Measurements from ENCODE around the gene ENKD1. TPM values are rescaled to one million over a fixed set of nuclear protein-coding genes. Genes with fewer than 3 reads are reported as not detected.
A peak's percentile ranks its signal among the peaks of the same experiment; 100 is the strongest.

ENKD1 gene
- polyA plus RNA-seq, 4 donors, result 16.9 to 38.5 (median 31.8) TPM

DNA sequence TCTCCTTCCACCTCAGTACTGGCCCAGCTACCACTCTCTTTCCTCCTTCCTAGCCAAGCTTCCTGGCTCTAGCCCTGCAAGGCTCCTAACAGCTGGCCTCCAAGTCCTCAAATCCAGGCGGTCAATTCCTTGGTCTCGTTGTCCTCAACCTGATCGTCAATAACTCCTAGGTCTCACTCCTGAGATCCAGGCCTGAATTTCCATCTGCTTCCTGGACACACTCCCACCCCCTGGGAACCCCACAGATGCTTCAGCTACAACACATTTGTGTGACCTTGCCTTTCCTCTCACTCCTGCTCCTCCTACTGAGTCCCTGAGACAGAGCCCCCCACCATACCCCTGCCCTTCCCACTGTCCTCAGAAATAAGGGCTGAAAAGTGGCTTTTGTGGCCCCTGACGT is 2.3 kb downstream of the ENKD1 start:
- DNase-seq (ENCODE audit: low read depth in 4 of 4, low spot score in 2 of 4), result no peak

DNA sequence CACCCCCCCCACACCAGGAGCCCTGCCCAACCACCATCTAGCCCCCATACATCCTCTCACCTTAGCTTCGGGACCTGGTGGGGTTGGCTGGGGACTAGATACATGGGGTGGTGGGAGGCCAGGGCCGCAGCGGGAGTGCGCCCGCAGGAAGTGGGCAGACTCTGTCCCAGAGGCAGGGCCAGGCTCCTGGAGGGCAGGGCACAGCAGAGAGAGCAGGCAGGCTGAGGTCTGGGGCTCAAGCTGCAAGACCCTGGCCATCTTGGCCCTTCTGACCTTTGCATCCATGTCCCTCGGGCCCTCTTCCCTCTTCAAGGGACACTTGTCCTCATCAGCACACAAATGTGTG is 2.7 kb downstream of the ENKD1 start:
- DNase-seq (ENCODE audit: low read depth in 4 of 4, low spot score in 2 of 4), result no peak

DNA sequence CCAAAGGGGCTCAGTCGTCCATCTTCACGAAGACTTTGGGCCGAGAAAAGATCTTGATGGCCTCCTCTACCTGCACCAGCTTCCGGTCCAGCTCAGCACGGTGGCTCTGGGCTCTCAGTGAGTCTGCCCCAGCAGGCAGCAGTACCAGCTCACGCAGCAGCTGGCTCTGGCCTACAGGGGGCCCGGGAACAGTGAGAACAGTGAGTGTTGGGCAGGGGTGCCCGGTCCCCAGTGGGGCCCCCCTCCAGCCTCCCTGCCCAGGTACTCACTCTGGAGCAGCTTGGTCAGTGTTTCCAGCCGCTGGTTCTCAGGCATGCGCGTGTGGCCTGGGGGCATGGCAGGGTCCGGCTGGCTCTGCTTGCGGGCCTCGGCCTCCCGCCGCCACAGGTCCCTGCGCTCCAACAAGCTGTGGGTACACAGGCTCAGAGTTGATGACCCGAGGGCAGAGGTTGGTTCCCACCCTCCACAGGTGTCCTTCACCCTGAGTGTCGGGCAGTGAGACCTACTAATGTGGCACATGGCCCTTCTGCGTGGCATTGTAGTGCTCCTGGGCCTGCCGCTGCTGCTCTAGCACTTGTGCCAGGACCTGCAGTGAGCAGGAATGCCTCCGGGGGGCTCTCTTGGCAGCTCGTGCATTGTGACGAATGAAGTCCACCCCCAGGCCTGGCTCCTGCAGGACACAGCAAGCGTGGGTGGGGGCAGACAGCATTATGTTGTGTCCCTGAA is 3.2 kb downstream of the ENKD1 start:
- no peak for DNase-seq (ENCODE audit: low read depth in 4 of 4, low spot score in 2 of 4)

DNA sequence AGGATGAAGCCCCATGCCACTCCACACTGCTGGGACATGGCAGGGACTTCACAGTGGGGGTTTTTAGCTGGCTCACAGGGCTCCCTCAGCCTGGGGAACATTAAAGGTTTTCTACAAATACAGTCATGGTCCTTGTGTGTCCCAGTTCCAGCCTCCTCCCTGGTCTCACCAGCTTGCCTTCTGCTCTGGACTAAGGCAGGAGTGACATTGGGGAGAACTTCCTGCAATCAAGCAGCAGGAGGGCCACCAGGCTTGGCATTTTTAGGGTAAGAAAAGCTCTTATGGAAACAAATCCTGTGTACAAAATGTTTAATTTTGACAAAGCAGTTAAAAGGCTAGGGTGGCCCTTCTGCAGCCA is 3.9 kb downstream of the ENKD1 start:
- DNase-seq (ENCODE audit: low read depth in 4 of 4, low spot score in 2 of 4), result no peak

DNA sequence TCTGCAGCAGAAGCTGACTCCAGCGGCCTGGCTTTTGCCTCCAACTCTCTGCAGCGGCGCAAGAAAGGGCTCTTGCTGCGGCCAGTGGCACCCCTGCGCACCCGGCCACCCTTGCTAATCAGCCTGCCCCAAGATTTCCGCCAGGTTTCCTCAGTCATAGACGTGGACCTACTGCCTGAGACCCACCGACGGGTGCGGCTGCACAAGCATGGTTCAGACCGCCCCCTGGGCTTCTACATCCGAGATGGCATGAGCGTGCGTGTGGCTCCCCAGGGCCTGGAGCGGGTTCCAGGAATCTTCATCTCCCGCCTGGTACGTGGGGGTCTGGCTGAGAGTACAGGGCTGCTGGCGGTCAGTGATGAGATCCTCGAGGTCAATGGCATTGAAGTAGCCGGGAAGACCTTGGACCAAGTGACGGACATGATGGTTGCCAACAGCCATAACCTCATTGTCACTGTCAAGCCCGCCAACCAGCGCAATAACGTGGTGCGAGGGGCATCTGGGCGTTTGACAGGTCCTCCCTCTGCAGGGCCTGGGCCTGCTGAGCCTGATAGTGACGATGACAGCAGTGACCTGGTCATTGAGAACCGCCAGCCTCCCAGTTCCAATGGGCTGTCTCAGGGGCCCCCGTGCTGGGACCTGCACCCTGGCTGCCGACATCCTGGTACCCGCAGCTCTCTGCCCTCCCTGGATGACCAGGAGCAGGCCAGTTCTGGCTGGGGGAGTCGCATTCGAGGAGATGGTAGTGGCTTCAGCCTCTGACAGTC is 4.5 kb downstream of the ENKD1 start:
- DNase-seq (ENCODE audit: low read depth in 4 of 4, low spot score in 2 of 4), result no peak

DNA sequence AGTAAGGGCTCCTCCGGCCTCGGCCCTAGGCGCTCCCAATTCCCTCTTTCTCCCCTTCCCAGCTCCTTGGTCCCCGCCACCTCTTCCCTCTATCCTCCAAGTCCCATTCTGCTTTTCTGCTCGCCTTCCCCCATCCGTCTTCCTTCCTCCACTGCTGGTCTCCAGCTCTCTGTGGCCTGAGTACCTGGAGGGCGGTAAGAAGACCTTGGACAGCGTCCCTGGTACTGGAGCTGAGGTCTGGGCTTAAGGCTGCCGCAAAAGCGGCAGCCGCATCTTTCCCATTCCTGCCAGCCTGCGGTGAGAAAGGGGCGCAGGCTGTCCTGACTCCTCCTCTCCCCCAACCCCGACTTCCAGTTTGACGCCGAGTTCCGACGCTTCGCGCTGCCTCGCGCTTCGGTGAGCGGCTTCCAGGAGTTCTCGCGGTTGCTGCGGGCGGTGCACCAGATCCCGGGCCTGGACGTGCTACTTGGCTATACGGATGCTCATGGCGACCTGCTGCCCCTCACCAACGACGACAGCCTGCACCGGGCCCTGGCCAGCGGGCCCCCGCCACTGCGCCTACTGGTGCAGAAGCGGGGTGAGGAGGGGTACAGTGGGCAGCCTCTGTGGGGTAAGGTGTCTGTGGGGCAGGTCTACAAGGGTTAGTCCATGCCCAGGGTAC is 5.3 kb downstream of the ENKD1 start:
- peak in 1 of 4 donors; percentile 48 for DNase-seq (ENCODE audit: low read depth in 4 of 4, low spot score in 2 of 4)

DNA sequence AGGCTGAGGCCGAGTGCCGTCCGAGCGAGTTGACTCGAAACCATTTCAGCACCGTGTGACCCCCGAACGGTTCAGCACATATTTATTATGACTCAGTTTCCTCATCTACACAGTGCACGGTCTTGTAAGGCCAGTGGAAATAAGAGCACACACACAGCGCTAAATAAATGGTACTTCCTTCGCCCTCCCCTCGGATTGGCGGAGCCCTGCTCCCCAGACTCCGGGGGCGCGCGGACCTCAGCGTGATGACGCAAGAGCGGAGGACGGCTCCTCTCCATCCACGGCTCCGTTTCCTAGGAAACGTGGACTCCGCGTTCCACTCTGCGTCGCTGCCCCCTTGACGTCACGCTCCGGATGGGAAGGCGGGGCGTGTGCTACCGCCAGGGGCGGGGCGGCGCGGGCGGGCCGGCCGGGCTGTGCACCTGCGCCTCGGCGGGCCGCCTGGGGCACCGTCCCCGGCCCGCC is 6.0 kb downstream of the ENKD1 start, which contains the start of gene PARD6A:
PARD6A (plus strand) TSS at position 397 of the 465 bp plus-strand sequence. CDS start 79 bp downstream, outside the sequence.
- DNase-seq (ENCODE audit: low read depth in 4 of 4, low spot score in 2 of 4), result peak in 3 of 4 donors; percentile 81 to 91 (median 82)

DNA sequence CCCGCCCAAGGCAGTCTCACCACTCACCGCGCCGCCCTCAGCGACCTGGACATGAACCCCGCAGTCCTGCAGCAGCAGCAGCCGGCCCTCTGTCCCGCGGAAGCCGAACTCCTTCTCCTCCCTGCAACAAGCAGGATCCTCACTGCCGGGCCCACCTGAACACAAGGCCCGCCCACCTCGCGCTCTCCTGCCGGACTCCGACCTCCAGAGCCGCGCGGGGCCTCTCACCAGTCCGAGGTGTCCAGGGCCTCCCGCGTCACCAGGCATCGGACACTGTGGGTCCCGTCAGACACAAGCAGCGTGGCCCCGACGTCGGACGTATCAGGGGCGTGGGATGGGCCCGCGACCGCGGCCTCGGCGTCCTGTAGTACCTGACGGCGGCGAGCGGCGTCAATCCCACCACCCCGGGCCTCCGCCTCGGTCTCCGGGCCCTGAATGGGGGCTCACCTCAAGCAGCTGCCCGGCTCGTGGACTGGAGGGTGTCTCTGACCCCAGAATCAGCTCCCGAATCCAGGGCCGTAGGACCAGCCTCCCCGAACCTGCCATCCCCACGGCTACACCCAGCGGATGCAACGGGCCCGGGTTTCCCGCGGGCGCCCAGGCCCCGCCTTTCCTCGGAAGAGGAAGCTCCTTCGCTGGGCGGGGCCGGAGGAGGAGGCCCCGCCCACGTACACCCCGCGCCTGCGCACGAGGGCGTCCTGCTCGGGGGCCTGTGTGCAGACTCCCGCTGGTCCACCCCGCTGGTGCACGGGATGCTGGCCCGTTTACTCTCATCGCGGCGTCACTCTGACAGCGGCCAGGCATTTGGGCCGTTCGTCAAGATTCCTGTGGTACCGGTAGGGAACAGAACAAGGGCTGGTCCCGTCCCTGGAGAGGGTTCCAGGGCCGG is 6.6 kb downstream of the ENKD1 start, which contains the start of gene ACD:
ACD (minus strand) TSS at position 586 of the 889 bp plus-strand sequence; CDS start at position 546, 40 bp downstream.
- DNase-seq (ENCODE audit: low read depth in 4 of 4, low spot score in 2 of 4), result peak; percentile 84 to 90 (median 88)

DNA sequence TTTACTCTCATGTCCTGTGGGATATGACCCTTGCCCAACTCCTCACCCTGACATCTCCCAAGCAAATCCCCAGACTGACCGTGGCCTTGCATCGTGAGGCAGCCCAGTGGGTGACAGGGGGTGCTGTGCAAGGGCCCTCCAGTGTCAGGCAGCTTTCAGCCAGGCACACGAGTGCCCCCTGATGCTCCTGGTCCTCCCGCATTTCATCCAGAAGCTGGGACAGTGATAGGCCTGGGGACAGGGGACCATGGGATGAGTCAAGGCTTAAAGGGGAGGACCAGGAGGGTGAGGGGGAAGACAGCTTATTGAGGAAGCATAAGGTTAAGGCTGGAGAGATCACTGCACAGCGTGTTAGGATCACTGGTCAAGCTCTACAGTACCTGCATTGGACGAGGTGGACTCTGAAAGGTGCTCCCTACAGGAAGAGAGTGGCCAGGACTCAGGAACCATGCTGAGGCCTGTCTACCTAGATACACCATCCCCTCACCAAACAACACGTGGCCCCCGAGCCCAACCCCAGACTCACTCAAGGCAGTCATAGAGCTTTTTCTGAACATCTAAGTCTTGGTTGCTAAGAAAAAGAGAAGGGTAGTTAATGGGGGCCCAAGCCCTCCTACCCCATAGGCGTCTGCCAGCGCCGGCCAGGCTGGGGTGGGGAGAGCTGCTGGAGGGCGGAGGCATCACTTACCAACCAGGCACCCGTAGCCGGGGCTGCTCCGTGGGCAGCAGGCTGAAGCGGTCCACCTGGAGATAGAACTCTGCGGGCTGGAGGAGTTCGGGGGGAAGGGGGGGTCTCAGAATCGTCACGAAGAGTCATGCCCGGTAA is 7.5 kb downstream of the ENKD1 start:
- DNase-seq (ENCODE audit: low read depth in 4 of 4, low spot score in 2 of 4), result no peak

DNA sequence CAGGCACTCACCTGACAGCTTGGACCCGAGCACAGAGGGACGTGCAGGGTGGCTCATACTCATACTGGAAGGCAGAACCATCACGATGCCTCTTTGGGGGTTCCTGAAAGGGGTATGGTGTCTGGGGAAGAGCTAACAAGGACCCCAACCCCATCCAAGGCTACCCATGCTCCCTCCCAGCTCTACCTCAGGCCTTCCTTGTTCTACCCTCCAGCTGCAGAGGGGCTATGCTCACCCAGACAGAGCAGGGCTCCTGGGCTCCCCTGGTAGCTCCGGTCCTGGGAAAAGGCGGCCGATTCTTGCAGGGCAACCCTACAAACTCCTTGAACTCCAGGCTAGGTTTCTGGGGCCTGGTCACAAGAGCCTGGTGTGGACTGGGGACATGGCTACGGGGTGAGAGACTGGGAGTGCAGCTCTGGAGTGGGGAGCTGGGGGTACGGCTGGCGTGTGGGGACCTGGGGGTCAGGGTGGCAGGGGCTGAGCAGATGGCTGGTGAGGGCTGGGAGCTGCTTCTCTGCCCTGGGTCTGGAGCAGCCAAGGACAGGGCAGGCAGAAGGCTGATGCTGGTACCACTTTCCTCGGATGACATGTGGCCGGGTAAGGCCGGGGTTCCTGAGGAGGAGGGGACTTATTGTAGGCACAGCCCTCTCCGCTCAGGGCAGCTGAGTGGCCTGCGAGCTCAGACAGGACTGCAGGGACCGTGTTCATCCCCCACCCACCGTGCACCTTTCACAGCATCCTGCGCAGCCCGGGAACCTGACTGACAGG is 8.6 kb downstream of the ENKD1 start:
- DNase-seq (ENCODE audit: low read depth in 4 of 4, low spot score in 2 of 4), result no peak

DNA sequence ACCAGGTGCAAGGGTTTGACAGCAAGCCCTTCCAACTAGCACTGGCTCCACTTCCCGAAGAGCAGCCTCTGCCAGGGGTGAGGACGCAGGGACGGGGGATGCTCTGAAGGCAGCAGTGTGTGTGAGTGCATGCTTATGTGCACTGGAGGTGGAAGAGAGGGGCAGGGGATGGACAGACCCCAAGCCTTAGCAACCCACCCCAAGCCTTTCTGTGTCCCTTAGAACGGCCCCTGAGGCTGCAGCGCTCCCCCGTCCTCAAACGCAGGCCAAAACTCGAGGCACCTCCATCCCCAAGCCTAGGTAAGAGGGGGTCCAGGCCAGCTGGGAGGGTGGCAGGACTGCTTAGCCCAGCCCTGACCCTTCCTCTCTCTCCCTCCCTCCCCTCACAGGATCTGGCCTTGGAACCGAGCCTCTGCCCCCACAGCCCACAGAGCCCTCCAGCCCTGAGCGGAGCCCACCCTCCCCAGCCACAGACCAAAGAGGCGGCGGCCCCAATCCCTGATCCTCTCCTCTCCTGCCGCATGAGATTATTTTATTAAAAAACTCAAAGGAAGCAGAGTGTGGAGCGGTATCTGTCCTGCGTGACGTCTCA is 9.4 kb downstream of the ENKD1 start:
- no peak for DNase-seq (ENCODE audit: low read depth in 4 of 4, low spot score in 2 of 4)

DNA sequence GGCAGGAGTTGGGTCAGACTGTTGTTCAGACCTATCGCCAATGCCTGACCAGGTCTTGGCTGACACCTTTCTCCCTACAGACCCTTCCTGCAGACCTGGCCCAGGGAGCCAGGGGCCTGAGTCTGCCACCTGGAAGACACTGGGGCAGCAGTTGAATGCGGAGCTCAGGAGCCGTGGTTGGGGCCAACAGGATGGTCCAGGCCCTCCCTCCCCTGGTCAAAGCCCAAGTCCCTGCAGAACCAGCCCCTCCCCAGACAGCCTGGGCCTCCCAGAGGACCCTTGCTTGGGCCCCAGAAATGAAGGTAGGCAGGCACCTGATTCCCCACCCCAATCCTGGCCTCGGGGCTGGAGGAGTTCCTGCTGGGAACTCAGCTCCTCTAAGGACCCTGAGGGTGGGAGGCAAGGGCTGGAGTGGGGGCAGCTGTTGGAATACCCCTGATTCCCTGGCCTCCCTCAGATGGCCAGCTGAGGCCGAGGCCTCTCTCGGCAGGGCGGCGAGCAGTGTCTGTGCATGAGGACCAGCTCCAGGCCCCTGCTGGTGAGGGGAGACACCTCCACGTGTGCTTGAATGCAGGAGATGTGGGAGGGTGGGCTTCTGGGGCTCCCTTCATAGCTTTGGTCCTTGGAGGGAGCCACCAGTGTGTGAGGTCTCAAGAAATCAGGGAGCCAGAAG is 10.1 kb downstream of the ENKD1 start:
- no peak for DNase-seq (ENCODE audit: low read depth in 4 of 4, low spot score in 2 of 4)

DNA sequence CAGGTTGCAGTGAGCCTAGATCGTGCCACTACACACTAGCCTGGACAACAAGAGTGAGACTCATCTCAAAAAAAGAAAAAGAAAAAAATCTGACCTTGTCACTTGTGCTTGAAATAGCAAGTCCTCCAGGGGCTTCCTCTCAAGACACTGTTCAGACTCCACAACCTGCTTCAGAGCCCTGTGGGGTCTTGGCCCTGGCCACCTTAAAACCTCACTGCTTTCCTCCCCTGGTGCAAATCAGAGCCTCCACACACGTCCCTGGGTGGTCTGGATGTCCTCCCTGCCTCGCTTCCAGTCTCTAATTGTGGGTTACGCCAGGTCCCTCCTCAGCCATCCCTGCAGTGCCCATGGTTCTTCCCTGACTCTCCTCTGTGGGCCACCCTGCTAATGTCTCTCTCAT is 11.2 kb downstream of the ENKD1 start:
- no peak for DNase-seq (ENCODE audit: low read depth in 4 of 4, low spot score in 2 of 4)

DNA sequence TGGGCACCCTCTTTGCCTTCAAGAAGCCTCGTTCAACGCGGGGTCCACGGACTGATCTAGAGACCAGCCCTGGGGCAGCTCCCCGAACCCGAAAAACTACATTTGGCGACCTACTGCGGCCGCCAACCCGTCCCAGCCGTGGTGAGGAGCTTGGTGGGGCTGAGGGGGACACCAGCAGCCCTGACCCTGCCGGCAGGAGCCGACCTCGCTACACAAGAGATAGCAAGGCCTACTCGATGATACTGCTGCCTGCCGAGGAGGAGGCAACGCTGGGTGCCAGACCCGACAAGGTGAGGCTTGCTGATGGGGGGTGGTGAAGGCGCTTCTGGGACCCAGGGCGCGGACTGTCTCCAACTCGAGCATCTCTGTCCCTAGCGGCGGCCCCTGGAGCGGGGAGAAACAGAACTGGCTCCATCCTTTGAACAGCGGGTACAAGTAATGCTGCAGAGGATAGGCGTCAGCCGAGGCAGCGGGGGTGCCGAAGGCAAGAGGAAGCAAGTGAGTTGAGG is 12.1 kb downstream of the ENKD1 start:
- DNase-seq (ENCODE audit: low read depth in 4 of 4, low spot score in 2 of 4), result no peak

DNA sequence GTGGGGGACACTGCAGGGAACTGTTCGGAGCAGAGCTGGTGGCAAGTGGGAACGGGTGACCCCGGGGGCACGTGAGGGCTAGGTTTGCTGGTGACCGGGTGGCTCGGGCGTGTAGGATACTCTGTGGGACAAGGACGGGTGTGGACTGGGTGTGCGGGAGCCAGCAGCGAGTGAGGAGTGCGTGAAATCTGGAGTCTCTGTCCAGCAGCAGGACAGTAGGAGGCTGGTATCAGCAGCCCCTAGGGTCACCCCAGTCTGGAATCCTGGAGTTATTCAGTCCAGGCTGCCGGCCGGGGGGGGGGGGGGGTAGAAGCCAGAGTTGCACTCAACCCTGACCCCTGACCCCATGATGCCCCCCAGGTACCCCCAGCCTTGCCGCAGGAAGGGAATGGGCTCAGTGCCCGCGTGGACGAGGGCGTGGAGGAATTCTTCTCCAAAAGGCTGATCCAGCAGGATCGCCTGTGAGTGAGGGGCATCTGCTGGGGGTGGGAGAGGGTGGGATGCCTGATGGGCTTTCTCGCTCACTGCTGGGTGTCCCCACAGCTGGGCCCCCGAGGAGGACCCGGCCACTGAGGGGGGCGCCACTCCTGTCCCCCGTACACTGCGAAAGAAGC is 12.7 kb downstream of the ENKD1 start:
- no peak for DNase-seq (ENCODE audit: low read depth in 4 of 4, low spot score in 2 of 4)

DNA sequence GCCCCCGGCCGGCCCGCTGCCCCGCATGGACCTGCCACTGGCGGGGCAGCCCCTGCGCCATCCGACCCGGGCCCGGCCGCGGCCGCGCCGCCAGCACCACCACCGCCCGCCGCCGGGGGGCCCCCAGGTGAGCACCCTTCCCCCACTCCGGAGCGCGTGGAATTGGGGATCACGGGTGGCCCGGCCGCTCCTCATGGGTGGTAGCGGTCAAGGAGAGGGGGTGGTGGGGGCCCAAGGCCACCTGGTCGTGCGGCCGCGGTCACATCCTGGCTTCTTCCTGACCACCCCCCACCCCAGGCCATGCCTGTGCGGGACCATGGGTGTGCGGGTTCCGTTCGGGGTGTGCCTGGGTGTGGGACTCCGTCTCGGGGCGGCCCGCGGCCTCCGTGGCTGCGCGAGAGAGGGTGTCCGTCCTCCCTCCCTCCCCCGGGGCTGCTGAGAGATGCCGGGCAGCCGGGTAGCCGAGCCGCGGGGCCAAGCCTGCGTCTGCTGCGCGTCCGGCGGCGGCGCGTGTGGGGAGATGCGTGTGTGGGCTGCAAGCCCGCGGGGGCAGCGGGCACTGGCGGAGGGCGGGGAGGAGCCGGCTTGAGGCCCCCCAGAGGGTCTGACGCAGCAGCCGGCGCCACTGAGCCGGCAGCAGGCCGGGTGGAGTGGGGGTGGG is 13.3 kb downstream of the ENKD1 start:
- DNase-seq (ENCODE audit: low read depth in 4 of 4, low spot score in 2 of 4), result no peak
